Dedifferentiated amniotic fluid mesenchymal stem cell (primary cell): ENCODE data around the gene VMP1.
"Not testable (repeated sequence)": the region's sequence is repeated elsewhere in the genome, so short reads cannot be mapped to it uniquely, and the experiment has no call there.

Experiments used
- DNase-seq: peaks from one replicate; pipeline ENCODE4 v3.0.0-alpha.2; 2016; ENCODE audit errors: extremely low spot score

The VMP1 gene

DNA sequence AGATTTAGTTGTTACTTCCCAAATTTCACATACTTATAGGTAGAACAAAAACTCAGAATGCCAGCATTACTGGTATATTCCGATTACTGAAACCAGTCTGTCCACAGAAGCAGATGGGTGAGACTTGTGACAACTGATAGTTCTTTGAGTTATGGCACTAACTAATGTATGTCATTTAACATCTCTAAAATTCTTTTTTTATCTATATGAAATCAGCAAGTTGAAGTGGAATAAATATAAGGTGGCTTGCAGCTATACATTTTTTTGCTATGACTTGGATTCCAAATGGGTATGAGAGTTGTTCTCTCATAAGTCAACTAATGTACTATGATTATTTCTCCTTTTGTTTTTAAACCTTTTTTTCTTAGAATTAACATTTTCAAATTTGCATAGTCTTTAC lies 69.1 kb downstream of the VMP1 start:
- no peak for DNase-seq

DNA sequence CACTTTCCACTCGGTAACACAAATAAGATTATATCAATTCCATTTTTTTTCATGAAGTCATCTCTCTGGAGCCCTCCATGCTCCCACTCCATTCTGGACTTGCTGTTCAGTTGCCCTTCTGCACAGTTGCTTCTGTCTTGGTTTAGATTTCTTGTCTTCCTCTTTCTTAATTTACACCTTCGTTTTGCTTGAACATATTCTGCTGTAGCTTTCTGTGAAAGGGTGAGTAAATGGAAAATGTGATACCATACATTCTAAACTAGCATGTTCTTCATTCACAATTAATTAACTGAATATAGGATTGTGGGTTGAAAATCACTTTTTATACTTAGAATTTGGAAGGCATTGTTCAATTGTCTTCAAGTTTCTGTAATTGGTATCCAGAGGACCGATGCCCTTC lies 69.6 kb downstream of the VMP1 start:
- DNase-seq = no peak

DNA sequence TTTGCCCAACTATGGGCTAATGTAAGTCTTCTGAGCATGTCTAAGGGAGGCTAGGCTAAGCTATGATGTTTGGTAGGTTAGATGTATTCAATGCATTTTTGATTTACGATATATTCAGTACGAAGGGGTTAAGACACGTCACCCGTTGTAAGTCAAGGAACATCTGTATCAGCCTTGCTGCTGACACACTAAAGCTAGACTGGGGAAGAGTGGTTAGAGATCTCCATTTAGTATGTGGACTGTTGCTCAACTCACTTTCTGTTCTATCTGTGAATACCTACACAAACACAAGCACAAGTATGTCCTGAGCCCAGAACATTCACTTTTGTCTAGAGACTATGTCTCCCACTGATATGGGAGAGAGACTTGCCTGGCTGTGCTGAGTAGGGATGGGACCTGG lies 71.5 kb downstream of the VMP1 start:
- no peak for DNase-seq

DNA sequence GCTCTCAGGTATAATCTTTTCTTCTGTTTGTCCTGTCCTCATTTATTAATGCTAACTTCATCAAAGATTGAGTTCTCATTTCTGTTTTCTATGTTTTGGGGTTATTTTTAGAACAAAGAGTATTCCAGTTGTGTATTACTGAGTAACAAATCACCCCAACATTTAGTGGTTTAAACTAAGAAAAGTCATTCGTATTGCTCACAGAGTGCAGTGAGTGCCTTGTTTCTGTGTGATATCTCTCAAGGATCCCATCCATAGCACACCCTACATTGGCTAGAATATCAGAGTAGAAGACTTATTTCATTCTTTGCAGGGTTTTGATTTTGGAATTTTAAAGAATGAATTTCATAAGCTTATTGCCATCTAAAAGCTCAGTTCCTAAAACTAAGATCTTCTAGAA lies 72.1 kb downstream of the VMP1 start:
- DNase-seq = no peak

DNA sequence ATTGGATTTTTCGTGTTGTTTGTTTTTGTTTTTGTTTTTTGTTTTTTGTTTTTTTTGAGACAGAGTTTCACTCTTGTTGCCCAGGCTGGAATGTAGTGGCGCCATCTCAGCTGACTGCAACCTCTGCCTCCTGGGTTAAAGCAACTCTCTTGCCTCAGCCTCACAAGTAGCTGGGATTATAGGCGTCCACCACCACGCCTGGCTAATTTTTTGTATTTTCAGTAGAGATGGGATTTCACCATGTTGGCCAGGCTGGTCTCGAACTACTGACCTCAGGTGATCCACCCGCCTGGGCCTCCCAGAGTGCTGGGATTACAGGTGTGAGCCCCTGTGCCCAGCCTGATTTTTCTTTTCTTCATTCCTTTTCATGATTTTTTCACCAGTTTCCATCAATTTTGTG lies 73.1 kb downstream of the VMP1 start:
- not testable (repeated sequence) for DNase-seq

DNA sequence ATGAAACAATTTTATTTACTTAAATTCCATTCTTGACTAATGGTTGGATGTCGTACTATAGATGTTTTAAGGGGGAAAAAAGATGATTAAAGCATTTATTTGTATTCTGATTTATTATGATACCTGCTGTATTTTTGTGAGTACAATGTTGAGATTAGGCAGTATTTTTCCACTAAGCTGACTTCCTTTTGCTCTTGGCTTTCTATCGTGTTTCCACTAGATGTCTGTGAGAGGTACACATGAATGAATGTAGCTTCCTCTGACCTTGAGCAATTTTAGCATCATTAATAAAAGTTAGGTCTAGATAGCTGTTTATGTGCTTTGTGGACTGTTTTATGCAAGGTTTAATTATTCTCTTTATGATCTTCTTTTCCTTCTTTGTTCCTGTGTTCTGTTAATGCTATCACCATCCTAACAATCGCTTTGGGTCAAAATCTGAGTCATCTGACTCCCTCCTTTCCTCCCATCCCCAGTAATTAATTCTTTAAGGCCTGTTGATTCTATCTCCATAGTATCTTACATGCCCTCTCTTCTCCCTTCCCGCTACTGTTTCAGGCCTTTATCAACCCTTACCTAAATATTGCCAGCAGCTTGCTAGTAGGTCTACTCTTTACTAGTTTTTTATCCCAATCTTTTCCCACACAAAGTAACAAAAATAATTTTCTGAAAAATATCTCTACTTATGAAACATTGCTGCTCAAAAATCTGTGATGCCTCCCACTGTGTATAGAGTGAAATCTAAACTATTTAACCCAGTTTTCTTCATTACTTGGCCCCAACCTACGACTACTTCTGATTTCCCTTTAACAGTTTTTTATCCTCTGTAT lies 76.0 kb downstream of the VMP1 start:
- DNase-seq = no peak

DNA sequence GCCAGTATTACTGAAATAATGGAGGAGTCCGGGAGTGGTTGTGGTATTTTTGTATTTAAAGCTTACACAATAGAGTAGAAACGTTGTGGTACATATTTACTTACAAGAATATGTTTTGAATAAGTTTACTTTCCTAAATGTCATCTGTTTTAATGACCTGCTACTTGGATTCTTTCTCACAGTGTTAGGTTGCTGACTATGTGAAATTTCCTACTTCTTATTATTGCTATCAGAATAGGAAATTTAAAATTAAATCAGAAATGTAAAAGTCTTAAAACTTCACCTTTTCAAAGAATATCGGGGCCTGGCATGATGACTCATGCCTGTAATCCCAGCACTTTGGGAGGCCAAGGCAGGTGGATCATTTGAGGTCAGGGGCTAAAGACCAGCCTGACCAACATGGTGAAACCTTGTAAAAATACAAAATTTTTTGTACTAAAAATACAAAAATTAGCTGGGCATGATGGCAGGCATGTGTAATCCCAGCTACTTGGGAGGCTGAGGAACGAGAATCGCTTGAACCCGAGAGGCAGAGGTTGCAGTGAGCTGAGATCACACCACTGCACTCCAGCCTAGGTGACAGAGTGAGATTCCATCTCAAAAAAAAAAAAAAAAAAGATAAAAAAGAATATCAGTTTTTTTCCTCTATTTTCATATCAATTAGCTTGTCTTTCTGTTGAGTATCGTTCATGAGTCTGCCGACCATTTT lies 77.8 kb downstream of the VMP1 start:
- peak; percentile 32 for DNase-seq

DNA sequence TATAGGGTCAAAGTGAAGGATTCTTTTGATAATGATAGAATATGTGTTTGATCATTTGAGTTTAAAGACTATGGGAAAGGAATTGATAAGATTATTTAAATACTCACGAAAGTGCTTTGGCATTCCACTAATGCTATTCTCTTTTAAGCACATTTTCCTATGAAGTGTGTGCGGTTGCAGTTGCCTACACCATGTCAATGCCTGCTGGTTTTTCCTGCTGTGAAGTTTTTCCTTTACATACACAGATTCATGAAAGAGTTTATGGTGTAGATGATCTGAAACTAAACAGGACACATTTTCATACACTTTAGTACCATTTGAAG lies 78.7 kb downstream of the VMP1 start:
- no peak for DNase-seq

DNA sequence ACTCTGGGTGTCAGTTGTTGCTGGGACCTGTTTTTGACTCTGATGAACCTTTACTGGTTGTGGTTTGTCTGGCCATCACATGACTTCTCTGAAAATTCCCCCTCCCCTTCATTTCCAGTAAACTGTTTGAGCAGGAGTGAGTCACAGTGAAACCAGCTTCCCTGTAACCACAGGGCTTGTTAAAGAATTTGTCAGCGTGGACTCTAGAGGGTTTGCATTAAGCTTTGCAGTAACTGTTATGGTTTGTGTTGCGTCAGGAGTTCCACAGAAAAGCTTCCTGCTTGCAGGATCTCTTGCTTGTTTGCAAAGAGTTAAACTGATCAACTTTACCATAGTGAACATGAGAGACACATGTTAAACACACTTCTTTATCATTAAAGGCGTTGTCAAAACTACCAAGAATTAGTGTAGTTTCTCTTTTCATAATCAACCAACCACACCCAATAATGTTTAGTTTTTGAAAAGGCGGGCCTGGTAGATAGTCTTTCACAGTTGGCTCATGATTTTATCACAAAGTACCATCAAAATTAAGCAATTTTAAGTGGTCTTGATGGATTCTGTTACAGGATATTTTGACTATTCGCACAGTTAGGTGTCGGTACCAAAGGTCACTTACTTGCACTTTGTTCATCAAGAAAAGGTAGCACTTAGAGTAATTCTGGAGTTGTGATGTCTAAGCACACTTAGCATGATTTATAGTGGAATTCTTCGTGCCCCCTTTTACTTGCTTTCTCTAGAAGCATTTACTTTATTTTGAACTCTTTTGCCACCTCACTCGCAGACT lies 79.3 kb downstream of the VMP1 start:
- peak; percentile 98 for DNase-seq

DNA sequence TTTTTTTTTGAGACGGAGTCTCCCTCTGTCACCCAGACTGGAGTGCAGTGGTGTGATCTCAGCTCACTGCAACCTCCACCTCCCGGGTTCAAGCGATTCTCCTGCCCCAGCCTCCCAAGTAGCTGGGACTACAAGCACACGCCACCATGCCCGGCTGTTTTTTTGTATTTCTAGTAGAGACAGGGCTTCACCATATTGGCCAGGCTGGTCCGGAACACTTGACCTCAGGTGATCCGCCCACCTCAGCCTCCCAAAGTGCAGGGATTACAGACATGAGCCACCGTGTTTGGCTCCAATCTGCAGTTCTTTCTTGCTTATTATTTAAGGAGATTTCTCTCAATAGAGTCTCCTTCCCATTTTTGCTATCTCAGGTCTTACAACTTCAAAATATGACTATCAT lies 82.4 kb downstream of the VMP1 start:
- not testable (repeated sequence) for DNase-seq

DNA sequence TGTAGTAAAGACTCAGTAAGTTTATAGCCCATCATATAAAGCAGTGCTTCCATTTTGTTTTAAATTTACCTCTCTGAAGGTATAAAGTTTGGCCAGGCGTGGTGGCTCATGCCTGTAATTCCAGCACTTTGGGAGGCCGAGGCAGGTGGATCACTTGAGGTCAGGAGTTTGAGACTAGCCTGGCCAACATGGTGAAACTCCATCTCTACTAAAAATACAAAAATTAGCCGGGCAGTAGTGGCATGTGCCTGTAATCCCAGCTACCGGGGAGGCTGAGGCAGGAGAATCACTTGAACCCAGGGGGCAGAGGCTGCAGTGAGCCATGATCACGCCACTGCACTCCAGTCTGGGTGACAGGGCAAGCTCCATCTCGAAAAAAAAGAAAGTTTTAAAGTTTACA lies 83.0 kb downstream of the VMP1 start:
- DNase-seq = not testable (repeated sequence)

DNA sequence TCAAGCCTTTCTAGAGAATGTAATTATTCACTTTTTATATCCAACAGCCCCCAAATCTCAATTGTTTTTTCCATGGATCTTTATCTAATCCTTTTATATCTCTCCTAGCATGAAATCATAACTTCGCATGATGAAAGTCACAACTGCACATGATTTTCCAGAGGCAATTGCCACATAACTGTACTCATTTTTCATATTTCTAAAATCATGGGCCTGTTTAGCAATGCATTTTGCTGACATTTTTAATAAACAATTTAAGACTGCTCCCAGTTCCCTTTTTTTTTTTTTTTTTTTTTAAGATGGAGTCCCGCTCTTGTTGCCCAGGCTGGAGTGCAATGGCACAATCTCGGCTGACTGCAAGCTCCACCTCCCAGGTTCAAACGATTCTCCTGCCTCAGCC lies 83.5 kb downstream of the VMP1 start:
- DNase-seq = no peak

DNA sequence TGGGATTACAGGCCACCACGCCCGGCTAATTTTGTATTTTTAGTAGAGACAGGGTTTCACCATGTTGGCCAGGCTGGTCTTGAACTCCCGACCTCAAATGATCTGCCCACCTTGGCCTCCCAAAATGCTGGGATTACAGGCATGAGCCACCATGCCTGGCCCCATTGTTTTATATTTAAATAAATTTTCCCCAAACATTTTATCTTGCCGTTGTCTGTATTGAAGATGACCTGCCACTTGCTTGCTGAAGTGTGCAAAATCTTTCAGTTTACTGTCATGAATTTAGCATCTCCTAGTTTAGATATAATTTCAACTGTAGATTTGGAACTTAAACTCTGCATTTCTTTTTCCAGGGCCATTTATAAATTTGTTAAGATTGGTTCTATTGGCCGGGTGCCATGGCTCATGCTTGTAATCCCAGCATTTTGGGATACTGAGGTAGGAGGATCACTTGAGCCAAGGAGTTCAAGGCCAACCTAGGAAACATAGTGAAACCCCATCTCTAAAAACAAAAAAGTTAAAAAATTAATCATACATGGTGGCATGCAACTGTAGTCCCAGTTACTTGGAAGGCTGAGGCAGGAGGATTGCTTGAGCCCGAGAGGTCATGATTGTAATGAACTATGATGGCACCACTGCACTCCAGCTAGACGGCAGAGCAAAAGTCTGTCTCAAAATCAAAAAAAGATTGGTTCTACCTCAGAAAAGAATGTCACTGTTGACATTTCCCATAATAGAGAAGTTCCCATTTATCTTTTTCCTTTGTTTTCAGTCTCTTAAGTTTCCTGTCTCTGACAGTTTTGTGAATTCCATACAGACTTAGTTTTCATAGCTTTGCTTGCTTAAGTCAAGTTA lies 84.4 kb downstream of the VMP1 start:
- no peak for DNase-seq

DNA sequence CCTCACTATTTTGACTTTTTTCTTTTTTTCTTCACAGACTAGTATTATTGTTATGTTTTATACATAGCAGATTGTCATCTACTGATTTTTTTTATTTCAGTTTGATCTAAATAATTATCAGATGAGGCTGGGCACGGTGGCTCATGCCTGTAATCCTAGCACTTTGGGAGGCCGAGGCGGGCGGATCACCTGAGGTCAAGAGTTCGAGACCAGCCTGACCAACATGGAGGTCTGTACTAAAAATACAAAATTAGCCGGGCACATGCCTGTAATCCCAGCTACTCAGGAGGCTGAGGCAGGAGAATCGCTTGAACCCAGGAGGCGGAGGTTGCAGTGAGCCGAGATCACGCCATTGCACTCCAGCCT lies 85.0 kb downstream of the VMP1 start:
- DNase-seq = not testable (repeated sequence)

DNA sequence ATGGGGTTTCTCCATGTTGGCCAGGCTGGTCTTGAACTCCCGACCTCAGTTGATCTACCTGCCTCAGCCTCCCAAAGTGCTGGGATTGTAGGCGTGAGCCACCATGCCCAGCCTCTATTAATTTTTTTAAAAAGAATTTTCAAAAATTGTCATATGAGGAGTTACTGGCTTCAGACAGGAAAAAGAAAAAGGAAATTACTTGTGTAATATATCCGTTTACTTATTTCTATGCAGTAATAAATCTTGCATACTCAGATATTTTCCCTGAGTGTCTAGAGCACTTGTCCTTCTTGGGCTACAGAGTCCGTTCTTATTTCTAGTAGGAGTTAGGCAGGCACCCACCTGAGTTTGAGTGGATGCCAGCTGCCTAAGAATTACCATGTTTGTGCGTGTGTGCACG lies 85.8 kb downstream of the VMP1 start:
- no peak for DNase-seq

DNA sequence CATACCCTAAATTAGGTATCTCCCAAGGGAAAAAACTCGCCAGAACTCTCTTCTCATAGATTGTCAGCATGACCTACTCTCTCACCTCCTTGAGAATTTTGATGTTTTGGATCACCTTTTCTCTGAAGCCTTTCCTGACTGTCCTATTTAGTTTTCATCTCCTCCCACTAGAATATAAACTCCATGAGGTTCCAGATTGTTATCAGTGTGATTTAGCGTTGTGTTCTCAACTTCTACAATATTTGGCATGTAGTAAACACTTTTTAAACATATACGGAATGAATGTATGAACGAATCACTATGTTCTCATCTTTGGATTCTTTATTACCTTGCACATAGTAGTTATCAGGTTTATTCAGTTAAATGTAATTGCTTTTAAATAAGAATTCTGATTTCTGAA lies 88.7 kb downstream of the VMP1 start:
- DNase-seq = no peak

DNA sequence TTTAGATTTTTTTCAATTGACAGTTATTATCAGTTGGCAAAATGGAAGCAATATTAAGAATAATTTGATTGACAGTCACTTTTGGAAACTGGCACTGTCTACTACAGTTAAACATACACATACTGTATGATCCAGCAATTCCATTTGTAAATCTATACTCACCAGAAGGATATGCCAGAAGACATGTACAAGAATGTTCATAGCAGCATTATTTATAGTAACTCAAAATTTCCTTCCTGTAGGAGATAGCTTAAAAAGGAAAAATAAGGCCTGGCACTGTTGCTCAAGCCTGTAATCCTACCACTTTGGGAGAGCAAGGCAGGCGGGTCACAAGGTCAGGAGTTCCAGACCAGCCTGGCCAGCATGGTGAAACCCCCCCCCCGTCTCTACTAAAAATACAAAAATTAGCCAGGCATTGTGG lies 89.3 kb downstream of the VMP1 start:
- no peak for DNase-seq

DNA sequence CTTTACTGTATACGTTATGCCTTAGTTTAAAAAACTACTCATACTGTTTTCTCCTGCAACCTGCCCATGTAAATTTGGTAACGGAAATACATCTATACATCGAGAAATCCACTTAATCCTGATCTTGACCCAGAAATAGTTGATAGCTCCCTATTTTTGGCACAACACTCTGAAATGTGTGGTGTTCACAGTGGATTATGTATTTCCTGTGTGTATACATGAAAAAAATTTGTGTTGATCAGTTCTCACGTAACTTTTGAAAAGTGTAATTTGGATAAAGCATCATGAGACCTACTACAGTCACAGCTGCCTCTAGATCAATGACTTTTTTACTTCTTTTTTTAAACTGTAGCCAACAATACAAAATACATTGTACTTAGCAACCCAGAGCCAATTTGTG lies 90.7 kb downstream of the VMP1 start:
- DNase-seq = no peak

DNA sequence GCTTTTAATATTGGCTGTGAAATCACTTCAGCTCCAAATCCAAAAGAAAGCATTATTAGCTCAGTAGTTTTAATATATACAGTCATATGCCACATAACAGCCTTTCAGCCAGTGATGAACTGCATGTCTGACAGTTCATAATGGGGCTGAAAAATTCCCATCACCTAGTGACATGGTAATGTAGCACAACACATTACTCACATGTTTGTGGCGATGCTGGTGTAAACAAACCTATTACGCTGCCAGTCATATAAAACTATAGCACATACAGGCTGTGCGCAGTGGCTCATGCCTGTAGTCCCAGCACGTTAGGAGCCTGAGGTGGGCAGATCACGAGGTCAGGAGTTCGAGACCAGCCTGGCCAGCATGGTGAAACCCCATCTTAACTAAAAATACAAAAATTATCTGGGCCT lies 93.1 kb downstream of the VMP1 start:
- DNase-seq = no peak

DNA sequence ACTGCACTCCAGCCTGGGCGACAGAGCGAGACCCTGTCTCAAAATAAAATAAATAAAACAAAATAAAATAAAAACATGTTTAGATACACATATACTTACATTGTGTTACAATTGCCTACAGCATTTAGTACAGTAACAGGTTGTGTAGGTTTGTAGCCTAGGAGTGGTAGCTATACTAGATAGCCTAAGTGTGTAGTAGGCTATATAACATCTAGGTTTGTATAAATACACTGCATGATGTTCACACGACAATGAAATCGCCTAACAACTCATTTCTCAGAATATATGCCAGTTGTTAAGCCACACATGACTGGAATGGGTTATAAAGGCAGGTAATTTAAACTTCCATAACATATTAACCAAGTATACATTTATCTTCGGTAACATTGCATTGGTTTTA lies 94.7 kb downstream of the VMP1 start:
- DNase-seq = no peak

DNA sequence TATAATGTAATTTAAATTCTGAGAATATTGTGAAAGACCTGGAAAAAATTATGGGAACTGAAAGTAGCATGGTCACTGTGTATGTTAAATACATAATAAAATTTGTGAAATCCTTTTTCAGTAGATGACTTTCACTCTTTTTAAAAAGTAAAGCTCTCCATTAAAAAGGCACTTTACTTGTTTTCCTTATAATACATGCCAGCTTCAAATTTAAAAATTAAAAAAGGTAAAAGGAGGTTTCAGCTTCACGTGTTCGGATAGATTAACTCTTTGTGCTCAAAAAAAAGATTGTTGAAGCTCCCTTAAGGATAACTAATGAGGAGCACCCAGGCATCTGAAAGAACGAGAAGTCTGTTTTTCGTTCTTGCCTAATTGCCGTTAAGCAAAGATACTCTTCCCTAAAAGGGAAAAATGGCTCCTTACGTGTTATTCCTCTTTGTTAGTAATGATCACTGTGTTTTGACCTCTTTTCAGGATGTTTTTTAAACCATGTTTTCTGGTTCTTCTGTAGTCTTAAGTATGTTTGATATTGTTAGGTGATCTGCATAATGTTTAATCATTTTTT lies 97.5 kb downstream of the VMP1 start:
- no peak for DNase-seq

DNA sequence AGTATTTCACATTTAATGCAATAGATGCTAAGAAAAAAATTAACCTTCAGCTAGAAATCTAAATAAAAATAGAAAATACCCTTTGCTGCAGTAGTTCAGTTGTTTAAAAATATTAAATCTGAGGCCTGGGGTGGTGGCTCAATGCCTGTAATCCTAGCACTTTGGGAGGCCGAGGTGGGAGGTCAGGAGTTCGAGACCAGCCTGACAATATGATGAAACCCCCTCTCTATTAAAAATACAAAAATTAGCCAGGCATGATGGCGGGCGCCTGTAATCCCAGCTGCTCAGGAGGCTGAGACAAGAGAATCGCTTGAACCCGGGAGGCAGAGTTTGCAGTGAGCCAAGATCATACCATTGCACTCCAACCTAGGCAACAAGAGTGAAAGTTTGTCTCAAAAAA lies 98.9 kb downstream of the VMP1 start:
- not testable (repeated sequence) for DNase-seq
